ENCODE results near the gene ZMYND19. TPM values are rescaled to one million over a fixed set of nuclear protein-coding genes. Genes with fewer than 3 reads are reported as not detected.

Gene ZMYND19
- total RNA-seq, 1 experiment from 2014 or later: 77.9 TPM

DNA sequence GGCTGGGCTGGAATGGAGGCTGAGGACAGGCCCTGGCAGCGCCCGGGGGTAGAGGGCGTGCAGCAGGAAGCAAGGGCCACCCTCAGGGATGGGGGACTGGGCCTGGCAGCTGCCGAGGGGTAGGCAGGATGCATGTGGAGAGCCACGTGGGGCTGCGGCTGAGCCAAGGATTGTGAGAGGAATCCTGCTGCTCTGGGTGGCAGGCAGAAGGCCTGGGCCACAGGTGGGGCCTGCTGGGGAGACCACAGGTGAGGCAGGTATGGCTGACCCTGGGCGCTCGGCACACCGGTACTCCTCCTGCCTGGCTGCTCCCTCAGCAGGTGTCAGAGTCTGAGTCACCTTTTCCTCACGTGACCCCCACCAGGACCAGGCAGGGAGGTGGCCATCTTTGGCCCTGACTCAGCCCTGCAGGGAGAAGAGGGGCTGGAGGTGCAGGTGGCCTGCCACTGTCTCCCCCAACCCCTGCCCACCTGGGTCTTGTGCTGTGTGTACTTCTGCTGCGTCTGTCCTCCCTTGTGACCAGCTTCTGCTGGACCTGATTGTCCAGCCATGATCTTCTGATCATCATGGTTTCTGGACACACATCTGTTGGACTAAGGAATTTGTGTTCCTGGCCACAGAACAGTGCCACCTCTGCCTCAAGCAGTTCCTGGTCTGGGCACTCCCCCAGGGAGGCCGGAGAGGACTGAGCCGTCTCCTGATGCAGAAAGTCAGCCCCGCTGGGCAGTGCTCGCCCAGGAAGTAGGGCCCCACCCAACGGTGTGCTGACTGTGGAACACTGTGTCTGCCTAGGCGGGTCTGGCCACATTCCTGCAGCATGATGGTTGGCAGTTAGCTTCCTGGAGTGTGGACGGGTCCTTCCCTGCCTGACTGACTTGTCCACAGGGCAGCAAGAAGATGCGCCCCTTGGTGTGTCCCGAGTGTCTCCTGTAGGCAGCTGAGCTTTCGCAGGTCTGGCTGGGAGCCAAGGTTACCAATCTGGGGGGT lies 21.6 kb upstream of the ZMYND19 start:
- Mint-ChIP-seq H3K27me3 (ENCODE audit: low read depth) (peaks cover under 1% of the 10 kb centered on the region; the same call in 1 of the 2 replicates), H3K4me3 (no peak overlapping the region), H3K4me1 (peaks cover 17% of the 10 kb centered on the region), H3K27ac (peak overlapping the region; percentile 79), H3K9me3 (no peaks in the 10 kb centered on the region), H3K36me3 (peaks cover 5% of the 10 kb centered on the region)
- TF ChIP-seq, protein P1, sequence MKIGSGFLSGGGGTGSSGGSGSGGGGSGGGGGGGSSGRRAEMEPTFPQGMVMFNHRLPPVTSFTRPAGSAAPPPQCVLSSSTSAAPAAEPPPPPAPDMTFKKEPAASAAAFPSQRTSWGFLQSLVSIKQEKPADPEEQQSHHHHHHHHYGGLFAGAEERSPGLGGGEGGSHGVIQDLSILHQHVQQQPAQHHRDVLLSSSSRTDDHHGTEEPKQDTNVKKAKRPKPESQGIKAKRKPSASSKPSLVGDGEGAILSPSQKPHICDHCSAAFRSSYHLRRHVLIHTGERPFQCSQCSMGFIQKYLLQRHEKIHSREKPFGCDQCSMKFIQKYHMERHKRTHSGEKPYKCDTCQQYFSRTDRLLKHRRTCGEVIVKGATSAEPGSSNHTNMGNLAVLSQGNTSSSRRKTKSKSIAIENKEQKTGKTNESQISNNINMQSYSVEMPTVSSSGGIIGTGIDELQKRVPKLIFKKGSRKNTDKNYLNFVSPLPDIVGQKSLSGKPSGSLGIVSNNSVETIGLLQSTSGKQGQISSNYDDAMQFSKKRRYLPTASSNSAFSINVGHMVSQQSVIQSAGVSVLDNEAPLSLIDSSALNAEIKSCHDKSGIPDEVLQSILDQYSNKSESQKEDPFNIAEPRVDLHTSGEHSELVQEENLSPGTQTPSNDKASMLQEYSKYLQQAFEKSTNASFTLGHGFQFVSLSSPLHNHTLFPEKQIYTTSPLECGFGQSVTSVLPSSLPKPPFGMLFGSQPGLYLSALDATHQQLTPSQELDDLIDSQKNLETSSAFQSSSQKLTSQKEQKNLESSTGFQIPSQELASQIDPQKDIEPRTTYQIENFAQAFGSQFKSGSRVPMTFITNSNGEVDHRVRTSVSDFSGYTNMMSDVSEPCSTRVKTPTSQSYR (CRISPR knock-in tag; IDR thresholded peaks at IDR 0.05): 0 out of 2 replicates have a peak, but pooled peaks have one; percentile 27
- TF ChIP-seq NFYB (CRISPR knock-in tag; conservative IDR thresholded peaks at IDR 0.05; ENCODE audit: low read depth) (0 out of 2 replicates have a peak, but pooled peaks have one; percentile 14), ZNF121 (CRISPR knock-in tag; IDR thresholded peaks at IDR 0.05) (peak; percentile 8; the same call in 1 of the 2 replicates), HMGA2 (CRISPR knock-in tag; IDR thresholded peaks at IDR 0.05) (no peak)
- POLR2A ChIA-PET: no interaction called here
- CTCF ChIA-PET: interaction anchor here (0.6 to 1.8 kb wide), 2 partner anchors 61 to 62 kb away, joined by 4 read pairs; partner anchors contain the start of gene PNPLA7
- ATAC-seq: peak; percentile 6; the same call in 1 of the 2 replicates
- no peak for DNase-seq (ENCODE audit: low spot score)

DNA sequence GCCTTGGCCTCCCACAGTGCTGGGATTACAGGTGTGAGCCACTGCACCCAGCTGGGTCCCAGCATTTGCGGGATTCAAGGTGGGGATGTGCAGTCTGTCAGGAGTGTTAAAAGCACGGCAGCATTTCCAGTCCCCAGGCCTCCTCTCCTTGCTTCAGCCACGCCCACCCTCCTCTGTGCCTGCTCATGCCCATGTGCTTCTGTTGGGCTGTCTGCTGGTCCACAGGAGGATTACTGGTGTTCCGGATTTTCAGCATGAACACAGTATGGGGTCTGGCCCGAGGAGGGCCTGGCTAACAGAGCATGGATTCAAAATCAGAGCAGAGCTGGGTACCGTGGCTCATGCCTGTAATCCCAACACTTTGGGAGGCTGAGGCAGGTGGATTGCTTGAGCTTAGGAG lies 20.6 kb upstream of the ZMYND19 start:
- peaks cover 5% of the 10 kb centered on the region for H3K36me3 Mint-ChIP-seq
- peaks cover 2% of the 10 kb centered on the region; the same call in 1 of the 2 replicates for H3K27me3 Mint-ChIP-seq (ENCODE audit: low read depth)
- CTCF ChIA-PET: interaction anchor here (1.6 to 1.8 kb wide), 2 partner anchors 29 to 62 kb away, joined by 4 to 6 read pairs; no protein-coding TSS in a partner anchor
- peak overlapping the region; percentile 73; the same call in 1 of the 2 replicates for H3K27ac Mint-ChIP-seq
- peaks cover 20% of the 10 kb centered on the region for H3K4me1 Mint-ChIP-seq
- H3K4me3 Mint-ChIP-seq: no peak overlapping the region
- no peak for DNase-seq (ENCODE audit: low spot score)
- H3K9me3 Mint-ChIP-seq: no peaks in the 10 kb centered on the region
- POLR2A ChIA-PET: no interaction called here
- ATAC-seq: no peak
- TF ChIP-seq, protein P2, sequence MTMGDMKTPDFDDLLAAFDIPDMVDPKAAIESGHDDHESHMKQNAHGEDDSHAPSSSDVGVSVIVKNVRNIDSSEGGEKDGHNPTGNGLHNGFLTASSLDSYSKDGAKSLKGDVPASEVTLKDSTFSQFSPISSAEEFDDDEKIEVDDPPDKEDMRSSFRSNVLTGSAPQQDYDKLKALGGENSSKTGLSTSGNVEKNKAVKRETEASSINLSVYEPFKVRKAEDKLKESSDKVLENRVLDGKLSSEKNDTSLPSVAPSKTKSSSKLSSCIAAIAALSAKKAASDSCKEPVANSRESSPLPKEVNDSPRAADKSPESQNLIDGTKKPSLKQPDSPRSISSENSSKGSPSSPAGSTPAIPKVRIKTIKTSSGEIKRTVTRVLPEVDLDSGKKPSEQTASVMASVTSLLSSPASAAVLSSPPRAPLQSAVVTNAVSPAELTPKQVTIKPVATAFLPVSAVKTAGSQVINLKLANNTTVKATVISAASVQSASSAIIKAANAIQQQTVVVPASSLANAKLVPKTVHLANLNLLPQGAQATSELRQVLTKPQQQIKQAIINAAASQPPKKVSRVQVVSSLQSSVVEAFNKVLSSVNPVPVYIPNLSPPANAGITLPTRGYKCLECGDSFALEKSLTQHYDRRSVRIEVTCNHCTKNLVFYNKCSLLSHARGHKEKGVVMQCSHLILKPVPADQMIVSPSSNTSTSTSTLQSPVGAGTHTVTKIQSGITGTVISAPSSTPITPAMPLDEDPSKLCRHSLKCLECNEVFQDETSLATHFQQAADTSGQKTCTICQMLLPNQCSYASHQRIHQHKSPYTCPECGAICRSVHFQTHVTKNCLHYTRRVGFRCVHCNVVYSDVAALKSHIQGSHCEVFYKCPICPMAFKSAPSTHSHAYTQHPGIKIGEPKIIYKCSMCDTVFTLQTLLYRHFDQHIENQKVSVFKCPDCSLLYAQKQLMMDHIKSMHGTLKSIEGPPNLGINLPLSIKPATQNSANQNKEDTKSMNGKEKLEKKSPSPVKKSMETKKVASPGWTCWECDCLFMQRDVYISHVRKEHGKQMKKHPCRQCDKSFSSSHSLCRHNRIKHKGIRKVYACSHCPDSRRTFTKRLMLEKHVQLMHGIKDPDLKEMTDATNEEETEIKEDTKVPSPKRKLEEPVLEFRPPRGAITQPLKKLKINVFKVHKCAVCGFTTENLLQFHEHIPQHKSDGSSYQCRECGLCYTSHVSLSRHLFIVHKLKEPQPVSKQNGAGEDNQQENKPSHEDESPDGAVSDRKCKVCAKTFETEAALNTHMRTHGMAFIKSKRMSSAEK (CRISPR knock-in tag; IDR thresholded peaks at IDR 0.05; ENCODE audit: borderline replicate concordance): no peak
- no peak for TF ChIP-seq NR3C1 (CRISPR knock-in tag; conservative IDR thresholded peaks at IDR 0.05; ENCODE audit: low read depth)
- no peak for TF ChIP-seq TEAD1 (CRISPR knock-in tag; IDR thresholded peaks at IDR 0.05)
- TF ChIP-seq, protein P3, sequence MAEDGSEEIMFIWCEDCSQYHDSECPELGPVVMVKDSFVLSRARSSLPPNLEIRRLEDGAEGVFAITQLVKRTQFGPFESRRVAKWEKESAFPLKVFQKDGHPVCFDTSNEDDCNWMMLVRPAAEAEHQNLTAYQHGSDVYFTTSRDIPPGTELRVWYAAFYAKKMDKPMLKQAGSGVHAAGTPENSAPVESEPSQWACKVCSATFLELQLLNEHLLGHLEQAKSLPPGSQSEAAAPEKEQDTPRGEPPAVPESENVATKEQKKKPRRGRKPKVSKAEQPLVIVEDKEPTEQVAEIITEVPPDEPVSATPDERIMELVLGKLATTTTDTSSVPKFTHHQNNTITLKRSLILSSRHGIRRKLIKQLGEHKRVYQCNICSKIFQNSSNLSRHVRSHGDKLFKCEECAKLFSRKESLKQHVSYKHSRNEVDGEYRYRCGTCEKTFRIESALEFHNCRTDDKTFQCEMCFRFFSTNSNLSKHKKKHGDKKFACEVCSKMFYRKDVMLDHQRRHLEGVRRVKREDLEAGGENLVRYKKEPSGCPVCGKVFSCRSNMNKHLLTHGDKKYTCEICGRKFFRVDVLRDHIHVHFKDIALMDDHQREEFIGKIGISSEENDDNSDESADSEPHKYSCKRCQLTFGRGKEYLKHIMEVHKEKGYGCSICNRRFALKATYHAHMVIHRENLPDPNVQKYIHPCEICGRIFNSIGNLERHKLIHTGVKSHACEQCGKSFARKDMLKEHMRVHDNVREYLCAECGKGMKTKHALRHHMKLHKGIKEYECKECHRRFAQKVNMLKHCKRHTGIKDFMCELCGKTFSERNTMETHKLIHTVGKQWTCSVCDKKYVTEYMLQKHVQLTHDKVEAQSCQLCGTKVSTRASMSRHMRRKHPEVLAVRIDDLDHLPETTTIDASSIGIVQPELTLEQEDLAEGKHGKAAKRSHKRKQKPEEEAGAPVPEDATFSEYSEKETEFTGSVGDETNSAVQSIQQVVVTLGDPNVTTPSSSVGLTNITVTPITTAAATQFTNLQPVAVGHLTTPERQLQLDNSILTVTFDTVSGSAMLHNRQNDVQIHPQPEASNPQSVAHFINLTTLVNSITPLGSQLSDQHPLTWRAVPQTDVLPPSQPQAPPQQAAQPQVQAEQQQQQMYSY (CRISPR knock-in tag; IDR thresholded peaks at IDR 0.05): no peak
- TF ChIP-seq PRRX2 (CRISPR knock-in tag; IDR thresholded peaks at IDR 0.05): no peak
- TF ChIP-seq, protein P4, sequence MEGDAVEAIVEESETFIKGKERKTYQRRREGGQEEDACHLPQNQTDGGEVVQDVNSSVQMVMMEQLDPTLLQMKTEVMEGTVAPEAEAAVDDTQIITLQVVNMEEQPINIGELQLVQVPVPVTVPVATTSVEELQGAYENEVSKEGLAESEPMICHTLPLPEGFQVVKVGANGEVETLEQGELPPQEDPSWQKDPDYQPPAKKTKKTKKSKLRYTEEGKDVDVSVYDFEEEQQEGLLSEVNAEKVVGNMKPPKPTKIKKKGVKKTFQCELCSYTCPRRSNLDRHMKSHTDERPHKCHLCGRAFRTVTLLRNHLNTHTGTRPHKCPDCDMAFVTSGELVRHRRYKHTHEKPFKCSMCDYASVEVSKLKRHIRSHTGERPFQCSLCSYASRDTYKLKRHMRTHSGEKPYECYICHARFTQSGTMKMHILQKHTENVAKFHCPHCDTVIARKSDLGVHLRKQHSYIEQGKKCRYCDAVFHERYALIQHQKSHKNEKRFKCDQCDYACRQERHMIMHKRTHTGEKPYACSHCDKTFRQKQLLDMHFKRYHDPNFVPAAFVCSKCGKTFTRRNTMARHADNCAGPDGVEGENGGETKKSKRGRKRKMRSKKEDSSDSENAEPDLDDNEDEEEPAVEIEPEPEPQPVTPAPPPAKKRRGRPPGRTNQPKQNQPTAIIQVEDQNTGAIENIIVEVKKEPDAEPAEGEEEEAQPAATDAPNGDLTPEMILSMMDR (IDR thresholded peaks at IDR 0.05): no peak
- no peak for TF ChIP-seq TCF7 (CRISPR knock-in tag; IDR thresholded peaks at IDR 0.05; ENCODE audit: low read depth)
- TF ChIP-seq ZNF416 (CRISPR knock-in tag; IDR thresholded peaks at IDR 0.05): no peak
- TF ChIP-seq, protein P5, sequence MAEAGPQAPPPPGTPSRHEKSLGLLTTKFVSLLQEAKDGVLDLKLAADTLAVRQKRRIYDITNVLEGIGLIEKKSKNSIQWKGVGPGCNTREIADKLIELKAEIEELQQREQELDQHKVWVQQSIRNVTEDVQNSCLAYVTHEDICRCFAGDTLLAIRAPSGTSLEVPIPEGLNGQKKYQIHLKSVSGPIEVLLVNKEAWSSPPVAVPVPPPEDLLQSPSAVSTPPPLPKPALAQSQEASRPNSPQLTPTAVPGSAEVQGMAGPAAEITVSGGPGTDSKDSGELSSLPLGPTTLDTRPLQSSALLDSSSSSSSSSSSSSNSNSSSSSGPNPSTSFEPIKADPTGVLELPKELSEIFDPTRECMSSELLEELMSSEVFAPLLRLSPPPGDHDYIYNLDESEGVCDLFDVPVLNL (CRISPR knock-in tag; IDR thresholded peaks at IDR 0.05; ENCODE audit: borderline replicate concordance, low read depth): no peak
- no peak for TF ChIP-seq HMGA2 (CRISPR knock-in tag; IDR thresholded peaks at IDR 0.05)
- TF ChIP-seq, protein P6, sequence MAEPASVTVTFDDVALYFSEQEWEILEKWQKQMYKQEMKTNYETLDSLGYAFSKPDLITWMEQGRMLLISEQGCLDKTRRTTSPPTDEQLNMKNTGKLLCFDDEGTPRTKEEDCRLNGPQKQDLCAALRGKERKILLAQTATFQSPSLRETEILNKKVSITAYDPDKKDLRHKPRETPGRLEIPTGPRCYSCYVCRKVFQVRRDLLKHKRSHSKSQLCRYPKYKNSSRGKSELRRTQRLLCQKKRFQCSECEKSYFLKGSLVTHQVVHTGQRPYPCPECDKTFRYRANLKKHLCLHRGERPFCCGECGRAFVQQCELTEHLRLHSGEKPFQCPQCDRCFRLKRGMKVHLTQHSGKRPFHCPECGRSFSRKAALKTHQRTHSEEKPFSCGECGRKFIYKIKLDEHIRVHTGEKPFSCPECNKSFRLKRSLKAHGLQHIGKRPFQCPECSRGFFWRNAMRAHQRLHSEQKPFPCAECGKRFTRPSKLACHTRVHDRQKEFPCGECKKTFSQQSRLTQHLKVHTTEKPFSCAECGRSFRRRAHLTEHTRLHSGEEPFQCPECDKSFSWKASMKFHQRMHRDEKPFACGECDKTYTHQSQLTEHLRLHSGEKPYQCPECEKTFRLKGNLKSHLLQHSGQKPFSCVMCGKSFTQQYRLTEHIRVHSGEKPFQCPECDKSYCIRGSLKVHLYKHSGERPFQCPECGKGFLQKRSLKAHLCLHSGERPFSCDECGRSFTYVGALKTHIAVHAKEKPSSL (CRISPR knock-in tag; conservative IDR thresholded peaks at IDR 0.05): no peak
